Activated T-cell treated with anti-CD3 and anti-CD28 coated beads for 4 hours (primary cell): ENCODE measurements around the gene SEMA3G.
A peak's percentile ranks its signal among the peaks of the same experiment; 100 is the strongest.

ENCODE experiments used
- DNase-seq: peaks from one replicate; pipeline ENCODE4 v3.0.0-alpha.2; 2020

SEMA3G gene

DNA sequence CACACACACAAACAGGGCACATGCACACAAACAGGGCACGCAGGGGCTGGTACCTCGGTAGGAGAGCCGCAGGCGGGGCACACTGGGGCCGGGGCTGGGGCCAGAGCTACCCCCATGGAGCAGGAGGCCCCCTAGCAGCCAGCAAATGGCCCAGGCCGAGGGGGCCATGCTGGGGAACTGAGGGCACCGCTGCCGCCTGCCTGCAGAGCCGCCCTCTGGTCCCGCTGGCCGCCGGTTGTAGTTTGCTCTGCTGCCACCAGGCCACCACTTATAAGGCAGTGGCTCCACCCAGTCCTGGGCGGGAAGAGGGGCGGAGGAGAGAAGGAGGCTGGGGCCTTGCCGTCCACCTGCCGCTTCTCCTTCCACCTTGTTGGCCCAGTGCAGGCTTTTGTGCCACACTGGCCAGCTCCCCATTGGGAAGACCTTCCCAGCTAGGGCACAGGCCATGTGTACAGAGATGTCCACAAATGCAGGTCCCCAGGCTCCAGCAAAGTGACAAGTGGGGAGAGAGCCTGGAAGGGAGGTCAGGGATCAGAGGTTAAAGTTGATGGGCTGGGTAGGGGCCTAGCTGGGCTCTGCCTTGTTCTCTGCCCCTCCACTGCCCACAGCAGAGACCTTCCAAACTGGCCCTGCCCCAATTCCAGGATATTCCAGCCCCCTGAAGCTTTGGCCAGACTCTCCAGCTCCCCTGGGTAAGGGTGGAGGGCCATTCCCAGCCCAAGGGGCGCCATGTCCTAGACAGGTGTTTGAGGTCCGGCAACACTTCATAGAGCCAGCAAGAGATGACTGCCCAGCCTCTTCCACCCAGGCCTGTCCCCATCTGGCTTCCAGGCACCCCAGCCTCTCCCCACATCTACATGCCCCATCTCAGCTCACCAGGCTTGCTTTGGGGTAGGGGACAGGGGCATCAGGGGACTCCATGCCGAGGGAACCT is at the start of gene SEMA3G:
TSS of gene SEMA3G (minus strand) at position 244 of the 934 bp plus-strand sequence. CDS start at position 168, 76 bp downstream.
- DNase-seq: peak; percentile 43

- no peak for DNase-seq
Observed at GRCh38 chr3:52494445-52494844, 49.5 kb upstream of the SEMA3G start.

DNA sequence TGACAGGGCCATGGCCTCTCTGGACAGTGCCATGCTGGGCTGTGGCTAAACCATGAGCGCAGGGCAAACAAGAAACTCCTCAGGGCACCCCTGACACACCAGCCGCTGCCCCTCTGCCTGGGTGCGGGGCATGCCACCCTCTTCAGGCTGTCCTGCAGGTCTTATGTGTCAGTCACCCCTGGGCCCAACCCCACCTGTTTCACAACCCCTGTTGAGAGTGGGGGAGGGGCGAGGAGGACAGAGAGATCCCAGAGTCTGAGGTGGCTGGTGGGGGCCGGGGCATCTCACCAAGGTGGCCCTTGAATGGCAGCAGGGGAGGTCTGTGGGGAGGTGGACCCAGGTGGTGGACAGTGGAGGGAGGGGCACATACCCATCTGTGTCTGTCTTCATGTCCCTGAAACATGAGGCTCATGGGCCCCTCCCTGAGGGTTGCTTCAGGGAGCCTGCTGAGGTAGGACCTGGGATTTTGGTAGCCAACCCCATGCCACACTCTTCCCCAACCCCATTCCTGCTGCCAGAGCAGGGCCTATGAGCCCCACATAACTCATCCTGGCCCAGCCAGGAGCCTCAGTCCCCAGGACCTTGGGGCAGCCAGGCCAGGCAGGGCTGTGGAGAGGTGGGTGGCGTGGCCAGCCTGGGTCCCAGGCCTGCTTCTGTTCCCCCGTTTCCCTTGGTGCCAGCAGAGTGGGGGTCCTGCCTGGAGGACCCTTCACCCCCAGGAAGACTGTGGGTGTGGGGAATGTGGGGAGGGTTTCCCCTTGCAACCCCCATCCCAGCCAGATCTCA is 48.5 kb upstream of the SEMA3G start:
- DNase-seq: no peak

GRCh38 chr3:52492059-52492458 is 47.2 kb upstream of the SEMA3G start:
- DNase-seq: no peak

DNA sequence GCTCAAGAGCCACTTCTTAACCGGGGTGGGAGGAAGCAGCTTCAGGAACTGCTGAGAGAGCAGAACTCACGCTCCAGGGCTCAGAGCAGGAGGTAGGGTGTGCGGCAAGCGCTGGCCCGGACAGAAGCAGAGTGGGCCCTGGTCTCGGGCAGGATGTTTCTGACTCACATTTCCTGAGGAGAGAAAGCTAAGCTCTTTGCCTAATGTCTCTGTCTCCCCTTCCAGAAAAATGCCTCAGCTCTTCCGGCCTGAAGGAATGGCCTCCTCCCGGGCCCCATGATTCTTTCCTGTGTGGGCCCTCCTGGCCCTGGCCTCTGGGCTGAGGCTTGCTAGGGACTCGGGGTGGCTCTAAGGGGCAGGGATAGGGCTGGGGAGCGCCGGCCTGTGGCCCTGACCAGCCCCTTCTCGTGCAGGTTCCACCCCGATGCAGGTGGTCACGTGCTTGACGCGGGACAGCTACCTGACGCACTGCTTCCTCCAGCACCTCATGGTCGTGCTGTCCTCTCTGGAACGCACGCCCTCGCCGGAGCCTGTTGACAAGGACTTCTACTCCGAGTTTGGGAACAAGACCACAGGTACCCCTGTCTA is 46.1 kb upstream of the SEMA3G start:
- no peak for DNase-seq

DNA sequence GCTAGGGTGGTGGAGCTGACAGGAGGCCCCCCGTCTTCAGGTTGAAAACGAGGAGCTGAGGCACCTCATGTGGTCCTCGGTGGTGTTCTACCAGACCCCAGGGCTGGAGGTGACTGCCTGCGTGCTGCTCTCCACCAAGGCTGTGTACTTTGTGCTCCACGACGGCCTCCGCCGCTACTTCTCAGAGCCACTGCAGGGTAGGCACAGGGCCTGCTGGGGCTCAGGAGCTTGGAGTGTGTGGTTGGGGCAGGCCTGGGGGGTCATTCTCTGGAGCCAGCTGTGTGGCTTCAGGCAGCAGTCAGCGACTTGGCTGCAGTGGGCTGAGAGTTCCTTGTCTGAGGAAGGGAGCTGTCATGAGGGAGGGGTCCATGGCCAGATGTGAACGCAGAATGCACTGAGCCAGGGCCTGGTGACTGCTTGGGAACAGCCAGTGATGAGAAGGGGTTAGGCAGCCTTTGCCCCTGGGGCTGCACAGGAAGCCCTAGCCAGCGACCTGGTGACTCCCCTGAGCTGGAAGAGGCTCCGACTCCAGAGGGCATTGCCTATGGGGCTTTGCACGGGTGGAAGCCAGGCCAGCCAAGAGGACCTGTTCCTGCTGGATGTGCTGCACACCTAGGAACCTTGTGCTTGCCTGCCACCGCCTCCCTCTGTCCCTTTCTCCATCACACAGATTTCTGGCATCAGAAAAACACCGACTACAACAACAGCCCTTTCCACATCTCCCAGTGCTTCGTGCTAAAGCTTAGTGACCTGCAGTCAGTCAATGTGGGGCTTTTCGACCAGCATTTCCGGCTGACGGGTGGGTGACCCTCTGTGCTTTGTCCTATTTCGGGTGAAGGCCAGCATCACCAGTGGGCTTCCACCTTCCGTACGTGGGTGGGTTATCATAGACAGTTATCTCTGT is 45.4 kb upstream of the SEMA3G start:
- DNase-seq: no peak

DNA sequence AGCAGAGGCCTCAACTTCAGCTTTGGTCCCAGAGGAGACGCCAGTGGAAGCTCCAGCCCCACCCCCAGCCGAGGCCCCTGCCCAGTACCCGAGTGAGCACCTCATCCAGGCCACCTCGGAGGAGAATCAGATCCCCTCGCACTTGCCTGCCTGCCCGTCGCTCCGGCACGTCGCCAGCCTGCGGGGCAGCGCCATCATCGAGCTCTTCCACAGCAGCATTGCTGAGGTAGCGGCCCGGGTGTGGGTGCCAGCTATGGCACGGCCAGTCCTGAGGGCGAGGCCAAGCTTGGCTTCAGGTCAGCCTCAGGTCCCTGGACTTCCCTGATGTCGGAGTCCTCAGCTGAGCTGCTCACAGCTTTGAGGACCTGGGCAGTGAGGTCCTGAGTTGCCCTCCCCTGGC is 44.5 kb upstream of the SEMA3G start:
- DNase-seq: no peak

GRCh38 chr3:52488746-52489145 is 43.8 kb upstream of the SEMA3G start:
- DNase-seq: no peak

DNA sequence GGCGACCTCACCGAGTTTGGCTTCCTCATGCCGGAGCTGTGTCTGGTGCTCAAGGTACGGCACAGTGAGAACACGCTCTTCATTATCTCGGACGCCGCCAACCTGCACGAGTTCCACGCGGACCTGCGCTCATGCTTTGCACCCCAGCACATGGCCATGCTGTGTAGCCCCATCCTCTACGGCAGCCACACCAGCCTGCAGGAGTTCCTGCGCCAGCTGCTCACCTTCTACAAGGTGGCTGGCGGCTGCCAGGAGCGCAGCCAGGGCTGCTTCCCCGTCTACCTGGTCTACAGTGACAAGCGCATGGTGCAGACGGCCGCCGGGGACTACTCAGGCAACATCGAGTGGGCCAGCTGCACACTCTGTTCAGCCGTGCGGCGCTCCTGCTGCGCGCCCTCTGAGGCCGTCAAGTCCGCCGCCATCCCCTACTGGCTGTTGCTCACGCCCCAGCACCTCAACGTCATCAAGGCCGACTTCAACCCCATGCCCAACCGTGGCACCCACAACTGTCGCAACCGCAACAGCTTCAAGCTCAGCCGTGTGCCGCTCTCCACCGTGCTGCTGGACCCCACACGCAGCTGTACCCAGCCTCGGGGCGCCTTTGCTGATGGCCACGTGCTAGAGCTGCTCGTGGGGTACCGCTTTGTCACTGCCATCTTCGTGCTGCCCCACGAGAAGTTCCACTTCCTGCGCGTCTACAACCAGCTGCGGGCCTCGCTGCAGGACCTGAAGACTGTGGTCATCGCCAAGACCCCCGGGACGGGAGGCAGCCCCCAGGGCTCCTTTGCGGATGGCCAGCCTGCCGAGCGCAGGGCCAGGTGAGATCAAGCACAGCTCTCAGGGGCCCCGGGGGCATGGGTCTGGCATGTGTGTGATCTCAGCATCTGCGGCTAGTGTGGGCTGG is 43.1 kb upstream of the SEMA3G start:
- no peak for DNase-seq

- DNase-seq: no peak
Observed at GRCh38 chr3:52487050-52487787, 42.3 kb upstream of the SEMA3G start.

DNA sequence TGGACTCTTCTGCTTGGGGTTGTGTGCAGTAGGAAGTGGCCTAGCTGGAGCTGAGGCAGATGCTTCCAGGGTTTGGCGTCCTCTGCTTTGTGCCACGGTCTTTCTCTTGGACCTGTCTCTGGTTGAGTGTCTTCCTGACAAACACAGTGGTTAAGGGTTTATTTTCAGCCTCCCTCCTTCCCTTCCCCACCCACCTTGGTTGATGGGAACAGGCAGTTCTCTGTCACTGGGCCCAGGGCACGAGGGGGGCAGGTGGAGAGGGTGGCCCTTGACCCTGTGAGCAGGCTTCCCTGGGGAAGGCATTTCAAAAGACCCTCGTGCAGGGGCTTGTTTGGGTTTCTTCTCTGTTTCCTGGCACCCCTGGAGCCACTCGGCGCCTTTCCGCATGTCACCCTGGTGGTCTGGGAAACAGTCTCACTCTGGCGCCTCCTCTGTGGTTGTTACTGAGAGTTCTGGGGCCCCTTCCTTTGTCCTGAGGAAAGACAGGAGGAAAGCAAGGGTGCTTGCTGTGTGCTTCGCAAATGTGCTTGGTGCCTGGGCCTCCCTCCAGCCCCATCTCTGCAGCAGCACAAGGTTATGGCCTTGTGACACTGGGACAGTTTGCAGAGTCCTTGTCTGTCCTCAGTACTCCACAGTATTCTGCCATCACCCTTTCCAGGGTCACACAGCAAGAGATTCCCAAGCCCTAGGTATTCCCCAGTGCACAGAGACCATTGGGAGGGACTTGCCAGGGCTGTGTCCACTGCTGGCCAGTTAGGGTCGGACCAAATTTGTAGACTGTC is 40.0 kb upstream of the SEMA3G start:
- DNase-seq: no peak

DNA sequence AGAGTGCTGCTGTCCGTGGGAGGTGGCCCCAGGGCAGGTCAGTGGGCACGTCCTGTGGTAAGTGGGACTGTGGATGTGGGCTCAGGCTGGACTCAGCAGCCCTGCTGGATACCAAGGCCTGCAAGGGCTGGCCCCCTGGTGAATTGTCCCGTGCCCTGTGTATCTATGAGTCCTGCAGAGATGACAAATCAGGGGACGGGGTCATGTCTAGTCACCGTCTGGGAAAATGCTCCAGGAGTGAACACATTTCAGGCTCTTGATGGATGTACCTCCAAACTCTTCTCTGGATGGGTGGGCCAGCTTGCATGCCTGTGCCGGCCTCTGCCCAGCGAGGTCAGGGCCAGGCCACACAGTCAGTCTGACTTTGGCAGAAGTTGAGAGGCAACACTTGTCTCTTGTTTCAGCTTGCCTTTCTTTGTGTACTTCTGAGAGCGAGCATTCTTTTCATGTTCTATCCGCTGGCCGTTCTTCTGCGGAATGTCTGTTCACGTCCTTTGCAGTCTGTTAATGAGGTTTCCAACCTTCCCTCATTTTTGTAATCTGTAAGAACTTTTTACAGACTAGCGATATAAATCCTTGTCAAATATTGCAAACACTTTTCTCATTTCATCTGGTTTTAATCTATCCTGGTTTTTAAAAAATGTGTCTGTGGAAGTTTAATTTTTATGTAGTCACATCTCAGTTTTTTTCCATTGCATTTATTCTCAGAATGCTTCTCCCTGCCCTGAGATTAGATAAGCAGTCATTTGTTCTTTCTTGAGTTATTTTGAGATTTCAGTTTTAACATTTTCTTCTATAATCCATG is 38.9 kb upstream of the SEMA3G start:
- no peak for DNase-seq

DNA sequence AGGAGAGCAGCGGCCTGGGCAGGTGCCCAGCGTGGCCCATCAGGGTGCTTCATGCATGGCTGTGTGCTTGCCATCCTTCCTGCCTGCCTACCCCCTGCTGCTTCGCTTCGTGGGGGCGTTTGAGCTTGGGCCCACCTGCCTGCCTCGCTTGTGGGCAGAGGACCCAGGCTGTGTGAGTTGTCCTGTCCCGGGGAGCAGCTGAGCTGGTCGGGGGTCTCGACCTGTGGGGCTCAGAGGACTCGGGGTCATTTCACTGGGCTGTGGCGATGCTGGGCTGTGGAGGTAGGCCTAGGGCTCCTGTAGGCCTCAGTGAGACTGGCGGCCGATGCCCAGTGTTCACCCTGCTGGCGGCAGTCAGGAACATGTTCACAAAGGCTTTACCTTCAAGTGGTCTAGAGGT is 38.2 kb upstream of the SEMA3G start:
- DNase-seq: no peak

GRCh38 chr3:52481819-52482521 is 37.1 kb upstream of the SEMA3G start:
- no peak for DNase-seq

- DNase-seq: no peak
Observed at GRCh38 chr3:52480768-52481715, 36.1 kb upstream of the SEMA3G start.

GRCh38 chr3:52479877-52480575 is 35.1 kb upstream of the SEMA3G start:
- DNase-seq: no peak
